ENCODE results near the gene MACROH2A2. TPM values are rescaled to one million over a fixed set of nuclear protein-coding genes. Genes with fewer than 3 reads are reported as not detected.
A peak's percentile ranks its signal among the peaks of the same experiment; 100 is the strongest.
"Not testable (repeated sequence)": the region's sequence is repeated elsewhere in the genome, so short reads cannot be mapped to it uniquely, and the experiment has no call there.

The MACROH2A2 gene
- total and polyA plus RNA-seq, 9 donors, result 18.5 to 33.7 (median 26.0) TPM

GRCh38 chr10:70041739-70042138 lies 10.9 kb upstream of the MACROH2A2 start:
- H3K36me3 ChIP-seq (ENCODE audit: control insufficient read depth, insufficient read depth, low read length); H3K27me3 ChIP-seq (ENCODE audit: control insufficient read depth, insufficient read depth, low read length); H3K4me3 ChIP-seq (ENCODE audit: low read length); H3K4me1 ChIP-seq (ENCODE audit: control insufficient read depth, insufficient read depth, low read length); DNase-seq; H3K27ac ChIP-seq (ENCODE audit: low read length); H3K9me3 ChIP-seq (replicated peaks; ENCODE audit: control insufficient read depth, low read depth, low read length): not testable (repeated sequence)
- WGBS (ENCODE audit: insufficient coverage), result 27% methylated on average over 4 of the region's 8 CpGs

DNA sequence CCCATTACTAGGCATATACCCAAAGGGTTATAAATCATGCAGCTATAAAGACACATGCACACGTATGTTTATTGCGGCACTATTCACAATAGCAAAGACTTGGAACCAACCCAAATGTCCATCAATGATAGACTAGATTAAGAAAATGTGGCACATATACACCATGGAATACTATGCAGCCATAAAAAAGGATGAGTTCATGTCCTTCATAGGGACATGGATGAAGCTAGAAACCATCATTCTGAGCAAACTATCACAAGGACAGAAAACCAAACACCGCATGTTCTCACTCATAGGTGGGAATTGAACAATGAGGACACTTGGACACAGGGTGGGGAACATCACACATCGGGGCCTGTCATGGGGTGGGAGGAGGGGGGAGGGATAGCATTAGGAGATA lies 5.6 kb upstream of the MACROH2A2 start:
- H3K9me3 ChIP-seq (replicated peaks; ENCODE audit: control insufficient read depth, low read depth, low read length); H3K36me3 ChIP-seq (ENCODE audit: control insufficient read depth, insufficient read depth, low read length); DNase-seq; H3K27ac ChIP-seq (ENCODE audit: low read length); H3K4me3 ChIP-seq (ENCODE audit: low read length); H3K4me1 ChIP-seq (ENCODE audit: control insufficient read depth, insufficient read depth, low read length): not testable (repeated sequence)
- no CpG with 5 or more reads among the region's 4 CpGs for WGBS (ENCODE audit: insufficient coverage)
- H3K27me3 ChIP-seq (ENCODE audit: control insufficient read depth, insufficient read depth, low read length), result peaks cover 12% of the 10 kb centered on the region

- Histone ChIP-seq H3K4me3 (ENCODE audit: low read length) (no peak overlapping the region), H3K36me3 (ENCODE audit: control insufficient read depth, insufficient read depth, low read length) (no peaks in the 10 kb centered on the region), H3K27ac (ENCODE audit: low read length) (no peak overlapping the region), H3K4me1 (ENCODE audit: control insufficient read depth, insufficient read depth, low read length) (peaks cover 2% of the 10 kb centered on the region), H3K9me3 (replicated peaks; ENCODE audit: control insufficient read depth, low read depth, low read length) (no peaks in the 10 kb centered on the region), H3K27me3 (ENCODE audit: control insufficient read depth, insufficient read depth, low read length) (peaks cover 12% of the 10 kb centered on the region)
- no peak for DNase-seq
- 70% methylated on average over 2 of the region's 5 CpGs for WGBS (ENCODE audit: insufficient coverage)
These were observed 4.5 kb upstream of the MACROH2A2 start for GRCh38 chr10:70048030-70048723.

- H3K27me3 ChIP-seq (ENCODE audit: control insufficient read depth, insufficient read depth, low read length), result peaks cover 14% of the 10 kb centered on the region
- peak; percentile 16 for DNase-seq
These were observed 798 bp upstream of the MACROH2A2 start for GRCh38 chr10:70051848-70052247.

DNA sequence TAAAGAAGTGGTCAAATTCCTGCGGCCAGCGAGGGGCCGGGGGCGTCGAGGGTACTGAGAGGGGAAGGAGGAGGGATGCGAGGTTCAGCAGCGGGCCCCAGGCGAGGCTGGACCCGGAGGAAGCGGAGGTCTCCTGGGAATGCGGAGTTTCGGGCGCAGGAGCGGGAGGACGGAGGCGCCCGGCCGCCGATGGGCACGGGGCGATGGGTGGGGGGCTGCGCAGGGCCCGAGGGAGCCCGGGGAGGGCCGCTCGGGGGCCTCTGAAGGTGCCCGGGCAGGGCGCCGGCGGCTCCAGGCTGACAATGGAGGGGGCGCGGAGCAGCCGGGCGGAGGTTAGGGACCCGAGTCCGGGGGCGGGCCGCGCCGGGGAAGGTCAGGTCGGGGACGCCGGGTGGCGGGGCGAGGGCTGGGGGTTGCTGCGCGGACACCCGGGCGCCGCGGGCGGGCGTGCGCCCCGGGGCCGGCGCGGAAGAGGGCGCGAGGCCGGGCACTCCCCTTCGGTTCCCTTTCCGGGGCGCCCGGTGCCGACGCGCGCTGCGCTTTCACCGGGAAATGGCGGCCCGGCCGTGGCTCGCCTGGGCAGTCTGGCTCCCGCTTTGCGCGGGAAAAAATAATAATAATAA lies 683 bp downstream of the MACROH2A2 start:
- no peaks in the 10 kb centered on the region for H3K9me3 ChIP-seq (replicated peaks; ENCODE audit: control insufficient read depth, low read depth, low read length)
- peak overlapping the region; percentile 75 for H3K4me3 ChIP-seq (ENCODE audit: low read length)
- peak; percentile 22 for DNase-seq
- no peaks in the 10 kb centered on the region for H3K36me3 ChIP-seq (ENCODE audit: control insufficient read depth, insufficient read depth, low read length)
- peaks cover 14% of the 10 kb centered on the region for H3K27me3 ChIP-seq (ENCODE audit: control insufficient read depth, insufficient read depth, low read length)
- peaks cover 4% of the 10 kb centered on the region for H3K4me1 ChIP-seq (ENCODE audit: control insufficient read depth, insufficient read depth, low read length)
- H3K27ac ChIP-seq (ENCODE audit: low read length), result peak overlapping the region; percentile 56
- under 1% methylated on average over 63 of the region's 78 CpGs for WGBS (ENCODE audit: insufficient coverage)

More at GRCh38 chr10:70051848-70052247, 798 bp upstream of the MACROH2A2 start:
- Histone ChIP-seq H3K36me3 (ENCODE audit: control insufficient read depth, insufficient read depth, low read length) (no peaks in the 10 kb centered on the region), H3K9me3 (replicated peaks; ENCODE audit: control insufficient read depth, low read depth, low read length) (no peaks in the 10 kb centered on the region), H3K27ac (ENCODE audit: low read length) (no peak overlapping the region), H3K4me1 (ENCODE audit: control insufficient read depth, insufficient read depth, low read length) (peaks cover 4% of the 10 kb centered on the region), H3K4me3 (ENCODE audit: low read length) (no peak overlapping the region)
- WGBS (ENCODE audit: insufficient coverage), result 30% methylated on average over 4 of the region's 6 CpGs

DNA sequence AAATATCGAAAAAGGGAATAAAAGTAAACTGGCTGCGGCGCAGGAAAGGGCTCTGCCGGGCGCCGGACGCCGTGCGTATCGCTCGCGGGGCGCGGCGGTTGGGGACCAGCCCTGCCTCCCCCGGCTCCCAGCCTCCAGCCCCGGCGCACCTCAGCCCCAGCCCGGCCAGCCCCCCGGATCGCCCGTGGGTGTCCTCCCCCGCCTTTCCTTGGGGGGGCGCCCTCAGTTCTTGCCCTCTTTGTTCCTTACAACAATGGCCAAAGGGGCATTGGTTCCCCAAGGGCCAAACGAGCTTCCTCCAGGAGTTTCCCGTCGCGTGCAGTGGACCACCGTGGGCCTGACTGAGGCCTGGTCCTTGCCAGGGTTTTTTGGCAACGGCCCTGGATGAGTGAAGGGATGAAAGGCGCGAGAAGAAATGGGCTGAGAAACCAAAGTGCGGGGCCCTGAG lies 1.2 kb downstream of the MACROH2A2 start:
- Histone ChIP-seq H3K4me3 (ENCODE audit: low read length) (peak overlapping the region; percentile 52), H3K27me3 (ENCODE audit: control insufficient read depth, insufficient read depth, low read length) (peaks cover 14% of the 10 kb centered on the region), H3K9me3 (replicated peaks; ENCODE audit: control insufficient read depth, low read depth, low read length) (no peaks in the 10 kb centered on the region), H3K27ac (ENCODE audit: low read length) (no peak overlapping the region), H3K4me1 (ENCODE audit: control insufficient read depth, insufficient read depth, low read length) (peaks cover 4% of the 10 kb centered on the region), H3K36me3 (ENCODE audit: control insufficient read depth, insufficient read depth, low read length) (no peaks in the 10 kb centered on the region)
- DNase-seq, result peak; percentile 25
- WGBS (ENCODE audit: insufficient coverage), result 3% methylated on average over 25 of the region's 33 CpGs

DNA sequence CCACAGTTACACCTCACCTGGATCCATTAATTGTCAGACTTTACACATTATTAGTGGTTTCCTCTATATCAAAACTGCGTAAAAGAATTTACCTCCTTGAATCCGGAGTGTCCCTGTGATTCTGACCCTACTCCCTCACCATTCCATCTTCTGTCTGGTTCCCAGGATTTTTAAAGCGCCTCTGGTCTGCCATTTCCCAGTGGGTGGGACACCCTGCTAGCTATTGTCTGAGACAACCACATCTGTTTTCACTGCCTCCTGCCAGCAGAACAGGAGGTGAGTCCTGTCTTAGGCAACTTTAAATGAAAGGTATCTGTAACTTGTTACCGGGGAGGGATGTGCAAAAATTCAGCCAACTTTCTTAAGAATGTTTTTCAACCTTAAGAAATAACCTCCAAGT lies 2.3 kb downstream of the MACROH2A2 start:
- 40% methylated on average over 3 of the region's 4 CpGs for WGBS (ENCODE audit: insufficient coverage)

GRCh38 chr10:70055550-70055949 lies 2.9 kb downstream of the MACROH2A2 start:
- no CpG with 5 or more reads among the region's 1 CpG for WGBS (ENCODE audit: insufficient coverage)
- DNase-seq, result no peak
- Histone ChIP-seq H3K9me3 (replicated peaks; ENCODE audit: control insufficient read depth, low read depth, low read length) (no peaks in the 10 kb centered on the region), H3K4me1 (ENCODE audit: control insufficient read depth, insufficient read depth, low read length) (peaks cover 4% of the 10 kb centered on the region), H3K27ac (ENCODE audit: low read length) (no peak overlapping the region), H3K27me3 (ENCODE audit: control insufficient read depth, insufficient read depth, low read length) (peaks cover 13% of the 10 kb centered on the region), H3K4me3 (ENCODE audit: low read length) (no peak overlapping the region), H3K36me3 (ENCODE audit: control insufficient read depth, insufficient read depth, low read length) (no peaks in the 10 kb centered on the region)

More for the DNA sequence above, 2.3 kb downstream of the MACROH2A2 start:
- Histone ChIP-seq H3K36me3 (ENCODE audit: control insufficient read depth, insufficient read depth, low read length) (no peaks in the 10 kb centered on the region), H3K27me3 (ENCODE audit: control insufficient read depth, insufficient read depth, low read length) (peaks cover 14% of the 10 kb centered on the region), H3K27ac (ENCODE audit: low read length) (no peak overlapping the region), H3K9me3 (replicated peaks; ENCODE audit: control insufficient read depth, low read depth, low read length) (no peaks in the 10 kb centered on the region), H3K4me1 (ENCODE audit: control insufficient read depth, insufficient read depth, low read length) (peaks cover 4% of the 10 kb centered on the region), H3K4me3 (ENCODE audit: low read length) (no peak overlapping the region)
- DNase-seq, result no peak

GRCh38 chr10:70057306-70057705 lies 4.7 kb downstream of the MACROH2A2 start:
- WGBS (ENCODE audit: insufficient coverage), result no CpG with 5 or more reads among the region's 4 CpGs
- no peaks in the 10 kb centered on the region for H3K9me3 ChIP-seq (replicated peaks; ENCODE audit: control insufficient read depth, low read depth, low read length)
- peaks cover 2% of the 10 kb centered on the region for H3K4me1 ChIP-seq (ENCODE audit: control insufficient read depth, insufficient read depth, low read length)
- no peak overlapping the region for H3K27ac ChIP-seq (ENCODE audit: low read length)
- no peak for DNase-seq
- peaks cover 5% of the 10 kb centered on the region for H3K27me3 ChIP-seq (ENCODE audit: control insufficient read depth, insufficient read depth, low read length)
- H3K4me3 ChIP-seq (ENCODE audit: low read length), result no peak overlapping the region
- no peaks in the 10 kb centered on the region for H3K36me3 ChIP-seq (ENCODE audit: control insufficient read depth, insufficient read depth, low read length)

GRCh38 chr10:70060389-70060788 lies 7.7 kb downstream of the MACROH2A2 start:
- Histone ChIP-seq H3K4me1 (ENCODE audit: control insufficient read depth, insufficient read depth, low read length) (no peaks in the 10 kb centered on the region), H3K9me3 (replicated peaks; ENCODE audit: control insufficient read depth, low read depth, low read length) (no peaks in the 10 kb centered on the region), H3K36me3 (ENCODE audit: control insufficient read depth, insufficient read depth, low read length) (no peaks in the 10 kb centered on the region), H3K27ac (ENCODE audit: low read length) (no peak overlapping the region), H3K4me3 (ENCODE audit: low read length) (no peak overlapping the region), H3K27me3 (ENCODE audit: control insufficient read depth, insufficient read depth, low read length) (no peaks in the 10 kb centered on the region)
- WGBS (ENCODE audit: insufficient coverage), result no CpG with 5 or more reads among the region's 2 CpGs
- no peak for DNase-seq

Measured in muscle of leg (tissue), 11 donors.